K562 (cell line): ENCODE measurements around the gene PYGM. TPM values are rescaled to one million over a fixed set of nuclear protein-coding genes. Genes with fewer than 3 reads are reported as not detected.

ENCODE experiments used
- BRCA1 ChIP-seq, 2 experiments: fragments of 450-650 bp in 1 of 2; sonication (generic) in 1 of 2; formaldehyde crosslinking in 1 of 2; IDR thresholded peaks; 2 replicates each; pipeline versions ENCODE4 v1.5.0 to v1.6.1; 2017 to 2020; ENCODE audit warnings: mild to moderate bottlenecking in 1 of 2, missing genetic modification reagents in 1 of 2
- COPS2 ChIP-seq: fragments of 450-650 bp; conservative IDR thresholded peaks from 2 replicates; pipeline ENCODE4 v1.6.1; 2016; ENCODE audit warnings: mild to moderate bottlenecking, moderate library complexity
- DMBX1 ChIP-seq: fragments of 250-450 bp; sonication (Bioruptor Pico); IDR thresholded peaks from 2 replicates; pipeline ENCODE4 v1.8.0; 2022; ENCODE audit warnings: inconsistent platforms, mild to moderate bottlenecking, moderate library complexity, borderline replicate concordance
- E2F3 ChIP-seq: fragments of 250-450 bp; sonication (Bioruptor Pico); IDR thresholded peaks from 2 replicates; pipeline ENCODE4 v1.4.0; 2020; ENCODE audit warnings: mild to moderate bottlenecking
- ELF1 ChIP-seq: fragments of 200-800 bp; sonication (Bioruptor generic); IDR thresholded peaks from 2 replicates; pipeline ENCODE4 v1.6.1; 2016; ENCODE audit warnings: missing genetic modification characterization, missing compliant biosample characterization
- FOXM1 ChIP-seq, 2 experiments: fragments of 450-650 bp in 1 of 2; sonication (generic) in 1 of 2; formaldehyde crosslinking in 1 of 2; IDR thresholded peaks; 2 replicates each; pipeline versions ENCODE4 v1.6.1 to v1.9.0; 2017 to 2022; ENCODE audit warnings: low read depth in 2 of 2, mild to moderate bottlenecking in 2 of 2, missing genetic modification reagents in 1 of 2, moderate library complexity in 1 of 2
- GATA2 ChIP-seq: sonication (generic); formaldehyde crosslinking; IDR thresholded peaks from 2 replicates; pipeline ENCODE4 v1.4.0; 2020; ENCODE audit warnings: mild to moderate bottlenecking, missing genetic modification reagents
- HDGF ChIP-seq: fragments of 450-650 bp; IDR thresholded peaks from 2 replicates; pipeline ENCODE4 v1.6.1; 2016
- MED1 ChIP-seq: sonication (generic); formaldehyde crosslinking; IDR thresholded peaks from 2 replicates; pipeline ENCODE4 v1.8.1; 2023; ENCODE audit warnings: missing genetic modification reagents, borderline replicate concordance
- MTA1 ChIP-seq: fragments of 450-650 bp; IDR thresholded peaks from 2 replicates; pipeline ENCODE4 v1.6.1; 2017; ENCODE audit warnings: borderline replicate concordance
- PHTF2 ChIP-seq: fragments of 250-450 bp; sonication (Bioruptor Pico); IDR thresholded peaks from 2 replicates; pipeline ENCODE4 v1.5.0; 2021; ENCODE audit warnings: mild to moderate bottlenecking
- POU5F1 ChIP-seq: fragments of 150-350 bp; IDR thresholded peaks from 2 replicates; pipeline ENCODE4 v1.6.1; 2014; ENCODE audit warnings: borderline replicate concordance, low read length, low read depth, mild to moderate bottlenecking; ENCODE audit not compliant: partially characterized antibody
- SLC30A9 ChIP-seq: fragments of 250-450 bp; sonication (Bioruptor Pico); IDR thresholded peaks from 2 replicates; pipeline ENCODE4 v1.8.0; 2022; ENCODE audit warnings: mild to moderate bottlenecking, moderate library complexity
- SOX6 ChIP-seq: fragments of 450-650 bp; IDR thresholded peaks from 2 replicates; pipeline ENCODE4 v1.6.1; 2014; ENCODE audit warnings: mild to moderate bottlenecking
- SREBF1 ChIP-seq: fragments of 150-350 bp; IDR thresholded peaks from 2 replicates; pipeline ENCODE4 v1.6.1; 2014; ENCODE audit warnings: antibody characterized with exemption, low read depth, low read length, borderline replicate concordance
- TBP ChIP-seq: optimal IDR thresholded peaks from 2 replicates; pipeline ENCODE3; 2011; ENCODE audit warnings: low read depth, low read length, improper control_type of control experiment
- ZBTB17 ChIP-seq: fragments of 450-650 bp; formaldehyde crosslinking; IDR thresholded peaks from 2 replicates; pipeline ENCODE4 v1.4.0; 2020; ENCODE audit warnings: mild to moderate bottlenecking
- ZNF12 ChIP-seq: sonication (generic); formaldehyde crosslinking; IDR thresholded peaks from 2 replicates; pipeline ENCODE4 v1.4.0; 2020; ENCODE audit warnings: mild to moderate bottlenecking, missing genetic modification reagents
- ZNF232 ChIP-seq: sonication (generic); formaldehyde crosslinking; IDR thresholded peaks from 2 replicates; pipeline ENCODE4 v1.8.0; 2022; ENCODE audit warnings: mild to moderate bottlenecking, missing genetic modification reagents
- ZNF384 ChIP-seq: IDR thresholded peaks from 2 replicates; pipeline ENCODE4 v1.6.1; 2012; ENCODE audit warnings: low read depth, low read length, improper control_type of control experiment
- ZNF764 ChIP-seq: fragments of 250-450 bp; sonication (Bioruptor Pico); IDR thresholded peaks from 2 replicates; pipeline ENCODE4 v1.4.0; 2020; ENCODE audit warnings: low read depth, mild to moderate bottlenecking, moderate library complexity
- ZNF778 ChIP-seq: fragments of 450-650 bp; formaldehyde crosslinking; IDR thresholded peaks from 2 replicates; pipeline ENCODE4 v1.4.0; 2020; ENCODE audit warnings: mild to moderate bottlenecking, moderate library complexity
- ZNF785 ChIP-seq: fragments of 250-450 bp; sonication (Bioruptor Pico); IDR thresholded peaks from 2 replicates; pipeline ENCODE4 v1.4.0; 2020; ENCODE audit warnings: mild to moderate bottlenecking
- polyA plus RNA-seq, 8 experiments: library from polyadenylated mRNA; depleted of rRNA in 4 of 8; stranded (reverse) in 5 of 8; unstranded in 3 of 8; fragments of >200 nt; fragmentation: Nextera tagmentation in 2 of 8; fragmentation: Illumina TruSeq in 1 of 8; extraction: Ambion mirVana in 2 of 8; extraction: Trizol in 1 of 8; gene quantifications; 2 replicates each; pipeline versions ENCODE4 v1.2.1 to v1.2.3, GENCODE V29; 2011 to 2014; ENCODE audit warnings: inconsistent platforms in 1 of 8, missing spikeins in 1 of 8
- total RNA-seq, 7 experiments: library from RNA; depleted of rRNA in 6 of 7; stranded (reverse); fragments of >200 nt in 6 of 7; fragmentation: Illumina TruSeq in 2 of 7; extraction: Trizol in 2 of 7; gene quantifications; 2 replicates each; pipeline versions ENCODE4 v1.2.1 to v1.2.3, GENCODE V29; 2011 to 2021; ENCODE audit warnings: low replicate concordance in 1 of 7
- TF ChIP-seq, protein P1 (sequence below): fragments of 450-650 bp; formaldehyde crosslinking; IDR thresholded peaks from 2 replicates; pipeline ENCODE4 v1.4.0; 2020; ENCODE audit warnings: mild to moderate bottlenecking, moderate library complexity
- TF ChIP-seq, protein P2 (sequence below): fragments of 250-450 bp; sonication (Bioruptor Pico); IDR thresholded peaks from 2 replicates; pipeline ENCODE4 v1.6.1; 2021; ENCODE audit warnings: mild to moderate bottlenecking
- TF ChIP-seq, protein P3 (sequence below): fragments of 450-650 bp; IDR thresholded peaks from 2 replicates; pipeline ENCODE4 v1.6.1; 2016; ENCODE audit warnings: antibody characterized with exemption
- TF ChIP-seq, protein P4 (sequence below): sonication (generic); formaldehyde crosslinking; IDR thresholded peaks from 2 replicates; pipeline ENCODE4 v1.5.0; 2020; ENCODE audit warnings: missing genetic modification reagents

PYGM gene
- total and polyA plus RNA-seq, 9 of the 15 experiments (the other 6 are each of a cell fraction or from before 2014, with no cell fraction given), result 0.07 to 1.5 (median 0.68) TPM

DNA sequence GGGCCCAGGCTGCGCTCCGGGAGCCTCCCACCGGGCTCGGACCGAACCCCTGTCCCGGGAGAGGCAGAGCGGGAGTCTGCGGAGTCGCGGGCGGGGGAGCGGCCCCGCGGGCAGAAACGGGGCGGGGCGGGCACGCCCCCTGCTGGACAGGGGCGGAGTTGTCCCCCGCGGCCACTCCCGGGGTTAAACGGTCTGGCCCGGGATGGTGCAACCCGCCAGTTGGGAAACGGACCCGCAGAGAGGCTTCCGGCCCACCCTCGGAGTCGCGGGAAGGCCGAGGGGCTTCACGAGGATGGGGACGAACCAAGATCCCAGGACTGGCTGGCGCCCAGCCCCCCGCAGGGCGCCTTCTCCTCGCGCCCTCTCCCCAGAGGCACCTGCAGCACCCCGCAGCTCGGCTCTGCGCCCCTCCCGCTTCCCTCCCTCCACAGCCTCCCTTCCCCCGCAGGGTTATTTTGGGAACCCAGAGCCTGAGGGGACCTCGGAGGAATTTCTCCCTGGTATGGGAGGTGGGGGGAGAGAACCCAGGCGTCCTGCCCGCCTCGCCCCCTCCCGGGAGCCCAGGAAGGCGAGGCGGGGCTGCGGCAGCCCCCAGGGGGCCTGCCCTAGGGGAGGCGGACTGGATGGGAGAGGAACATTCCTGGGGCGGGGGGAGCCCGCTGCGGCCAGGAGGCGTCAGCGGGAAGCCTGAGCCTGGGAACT is 16.7 kb downstream of the PYGM start (continued):
- TF ChIP-seq, protein P1, sequence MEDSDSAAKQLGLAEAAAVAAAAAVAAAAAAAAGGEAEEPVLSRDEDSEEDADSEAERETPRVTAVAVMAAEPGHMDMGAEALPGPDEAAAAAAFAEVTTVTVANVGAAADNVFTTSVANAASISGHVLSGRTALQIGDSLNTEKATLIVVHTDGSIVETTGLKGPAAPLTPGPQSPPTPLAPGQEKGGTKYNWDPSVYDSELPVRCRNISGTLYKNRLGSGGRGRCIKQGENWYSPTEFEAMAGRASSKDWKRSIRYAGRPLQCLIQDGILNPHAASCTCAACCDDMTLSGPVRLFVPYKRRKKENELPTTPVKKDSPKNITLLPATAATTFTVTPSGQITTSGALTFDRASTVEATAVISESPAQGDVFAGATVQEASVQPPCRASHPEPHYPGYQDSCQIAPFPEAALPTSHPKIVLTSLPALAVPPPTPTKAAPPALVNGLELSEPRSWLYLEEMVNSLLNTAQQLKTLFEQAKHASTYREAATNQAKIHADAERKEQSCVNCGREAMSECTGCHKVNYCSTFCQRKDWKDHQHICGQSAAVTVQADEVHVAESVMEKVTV (CRISPR knock-in tag), result peak; percentile 44; the same call in 1 of the 2 replicates
- TF ChIP-seq POU5F1 (no peak), E2F3 (CRISPR knock-in tag) (no peak), HDGF (no peak), GATA2 (CRISPR knock-in tag) (no peak), ELF1 (tag) (no peak), ZNF785 (no peak), ZNF778 (no peak), BRCA1 (IDR thresholded peaks at IDR 0.05) (no peak), BRCA1 (CRISPR knock-in tag; IDR thresholded peaks at IDR 0.05) (no peak), COPS2 (no peak), ZNF764 (CRISPR knock-in tag) (no peak), ZNF12 (CRISPR knock-in tag) (no peak), ZNF232 (CRISPR knock-in tag) (no peak), SOX6 (no peak), MED1 (CRISPR knock-in tag) (no peak), SREBF1 (no peak), ZNF384 (no peak), MTA1 (peak; percentile 63; the same call in 1 of the 2 replicates), PHTF2 (CRISPR knock-in tag) (no peak), FOXM1 (IDR thresholded peaks at IDR 0.05; ENCODE audit: low read depth) (no peak), FOXM1 (CRISPR knock-in tag; IDR thresholded peaks at IDR 0.05; ENCODE audit: low read depth) (peak; percentile 65; the same call in 1 of the 2 replicates), SLC30A9 (CRISPR knock-in tag) (no peak), ZBTB17 (CRISPR knock-in tag) (0 out of 2 replicates have a peak, but pooled peaks have one; percentile 11), TBP (peak; percentile 21), DMBX1 (no peak)
- TF ChIP-seq, protein P2, sequence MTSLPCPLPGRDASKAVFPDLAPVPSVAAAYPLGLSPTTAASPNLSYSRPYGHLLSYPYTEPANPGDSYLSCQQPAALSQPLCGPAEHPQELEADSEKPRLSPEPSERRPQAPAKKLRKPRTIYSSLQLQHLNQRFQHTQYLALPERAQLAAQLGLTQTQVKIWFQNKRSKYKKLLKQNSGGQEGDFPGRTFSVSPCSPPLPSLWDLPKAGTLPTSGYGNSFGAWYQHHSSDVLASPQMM (CRISPR knock-in tag), result no peak
- TF ChIP-seq, protein P3, sequence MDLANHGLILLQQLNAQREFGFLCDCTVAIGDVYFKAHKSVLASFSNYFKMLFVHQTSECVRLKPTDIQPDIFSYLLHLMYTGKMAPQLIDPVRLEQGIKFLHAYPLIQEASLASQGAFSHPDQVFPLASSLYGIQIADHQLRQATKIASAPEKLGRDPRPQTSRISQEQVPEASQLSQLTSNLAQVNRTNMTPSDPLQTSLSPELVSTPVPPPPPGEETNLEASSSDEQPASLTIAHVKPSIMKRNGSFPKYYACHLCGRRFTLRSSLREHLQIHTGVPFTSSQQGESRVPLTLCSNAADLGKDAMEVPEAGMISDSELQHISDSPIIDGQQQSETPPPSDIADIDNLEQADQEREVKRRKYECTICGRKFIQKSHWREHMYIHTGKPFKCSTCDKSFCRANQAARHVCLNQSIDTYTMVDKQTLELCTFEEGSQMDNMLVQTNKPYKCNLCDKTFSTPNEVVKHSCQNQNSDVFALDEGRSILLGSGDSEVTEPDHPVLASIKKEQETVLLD, result no peak
- TF ChIP-seq, protein P4, sequence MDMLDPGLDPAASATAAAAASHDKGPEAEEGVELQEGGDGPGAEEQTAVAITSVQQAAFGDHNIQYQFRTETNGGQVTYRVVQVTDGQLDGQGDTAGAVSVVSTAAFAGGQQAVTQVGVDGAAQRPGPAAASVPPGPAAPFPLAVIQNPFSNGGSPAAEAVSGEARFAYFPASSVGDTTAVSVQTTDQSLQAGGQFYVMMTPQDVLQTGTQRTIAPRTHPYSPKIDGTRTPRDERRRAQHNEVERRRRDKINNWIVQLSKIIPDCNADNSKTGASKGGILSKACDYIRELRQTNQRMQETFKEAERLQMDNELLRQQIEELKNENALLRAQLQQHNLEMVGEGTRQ (CRISPR knock-in tag), result no peak
